Endothelial cell of umbilical vein (primary cell): Measurements from ENCODE around the gene NEDD9. TPM values are rescaled to one million over a fixed set of nuclear protein-coding genes. Genes with fewer than 3 reads are reported as not detected.

Source experiments
- BruUV-seq: library from RNA; stranded (reverse); fragments of 400-500 nt; replicated peaks from 2 replicates; lab custom pipeline; 2021; lab: Mats Ljungman, UMichigan
- CTCF ChIA-PET: fragments of 300-600, 350-600 bp; sonication (Branson Sonifier 250); formaldehyde crosslinking; loops from one replicate; lab custom pipeline; 2021; ENCODE audit warnings: antibody characterized with exemption, inconsistent platforms; lab: Charles Lee
- POLR2A ChIA-PET: fragments of 300-600, 350-600 bp; sonication (Branson Sonifier 250); formaldehyde crosslinking; loops from one replicate; lab custom pipeline; 2021; ENCODE audit warnings: antibody characterized with exemption, inconsistent platforms; lab: Charles Lee
- DNase-seq: peaks from one replicate; pipeline ENCODE4 v3.0.0-alpha.2; 2011; ENCODE audit warnings: low read depth, low spot score
- FAIRE-seq: peaks from 2 replicates; lab custom pipeline; 2011; peaks lifted over from hg19 to GRCh38; lab: Jason Lieb, UNC
- H2AFZ ChIP-seq: 2 replicates; pipeline ENCODE4 v1.6.0; 2012; ENCODE audit warnings: low read depth, low read length, control low read depth, inconsistent platforms
- H3K27ac ChIP-seq: 2 replicates; pipeline ENCODE4 v1.5.1; 2011; ENCODE audit warnings: low read depth, mild to moderate bottlenecking, control low read depth, low read length, moderate library complexity; ENCODE audit not compliant: insufficient read depth
- H3K27me3 ChIP-seq, 2 experiments: 2 replicates each; pipeline versions ENCODE4 v1.6.0 to v1.6.1; 2011; ENCODE audit warnings: low read length in 2 of 2, mixed read lengths in 1 of 2; ENCODE audit not compliant: control insufficient read depth in 2 of 2, insufficient read depth in 2 of 2
- H3K36me3 ChIP-seq, 2 experiments: 2 replicates in 1 of 2; 3 replicates in 1 of 2; pipeline ENCODE4 v1.5.1; 2011; ENCODE audit warnings: low read length in 2 of 2, mild to moderate bottlenecking in 1 of 2, moderate library complexity in 1 of 2; ENCODE audit not compliant: control insufficient read depth in 2 of 2, insufficient read depth in 2 of 2; ENCODE audit errors: extremely low read depth in 1 of 2
- H3K4me1 ChIP-seq: 3 replicates; pipeline ENCODE4 v1.5.1; 2011; ENCODE audit warnings: mild to moderate bottlenecking, low read length; ENCODE audit not compliant: control insufficient read depth, insufficient read depth; ENCODE audit errors: extremely low read depth
- H3K4me2 ChIP-seq: 2 replicates; pipeline ENCODE4 v1.6.1; 2011; ENCODE audit warnings: low read length, control low read depth, mixed read lengths; ENCODE audit not compliant: insufficient read depth
- H3K4me3 ChIP-seq, 3 experiments: fragments of 200-600 bp in 1 of 3; sonication (generic), shearing (Covaris generic) in 1 of 3; replicated peaks in 1 of 3; 2 replicates each; pipeline ENCODE4 v1.5.1; 2011 to 2016; ENCODE audit warnings: control low read depth in 3 of 3, low read length in 3 of 3, mild to moderate bottlenecking in 2 of 3, inconsistent platforms in 1 of 3, low read depth in 1 of 3, moderate library complexity in 1 of 3; ENCODE audit not compliant: insufficient read depth in 1 of 3
- H3K79me2 ChIP-seq: 2 replicates; pipeline ENCODE4 v1.6.0; 2012; ENCODE audit warnings: low read length, inconsistent platforms; ENCODE audit not compliant: control insufficient read depth, insufficient read depth
- H3K9ac ChIP-seq: replicated peaks from 2 replicates; pipeline ENCODE3; 2011; ENCODE audit warnings: low read length, control low read depth; ENCODE audit not compliant: insufficient read depth; ENCODE audit errors: extremely low read depth
- H3K9me1 ChIP-seq: replicated peaks from 3 replicates; pipeline ENCODE4 v1.6.0; 2011; ENCODE audit warnings: mild to moderate bottlenecking, low read length; ENCODE audit not compliant: control insufficient read depth, insufficient read depth; ENCODE audit errors: extremely low read depth
- H3K9me3 ChIP-seq: replicated peaks from 2 replicates; pipeline ENCODE4 v1.5.1; 2012; ENCODE audit warnings: low read length, inconsistent platforms; ENCODE audit not compliant: control insufficient read depth, insufficient read depth
- H4K20me1 ChIP-seq: replicated peaks from 2 replicates; pipeline ENCODE3; 2011; ENCODE audit warnings: mild to moderate bottlenecking, low read length; ENCODE audit not compliant: control insufficient read depth, insufficient read depth; ENCODE audit errors: extremely low read depth
- EZH2 ChIP-seq: IDR thresholded peaks from 2 replicates; pipeline ENCODE4 v1.6.1; 2012; ENCODE audit warnings: borderline replicate concordance, low read depth, mild to moderate bottlenecking, moderate library complexity, low read length, inconsistent platforms; ENCODE audit not compliant: severe bottlenecking
- FOS ChIP-seq: IDR thresholded peaks from 2 replicates; pipeline ENCODE4 v1.6.1; 2011; ENCODE audit warnings: mild to moderate bottlenecking, low read length, moderate library complexity, borderline replicate concordance; ENCODE audit not compliant: insufficient read depth
- GATA2 ChIP-seq: IDR thresholded peaks from 2 replicates; pipeline ENCODE4 v1.7.0; 2011; ENCODE audit warnings: low read depth, mild to moderate bottlenecking, moderate library complexity, mixed read lengths, low read length; ENCODE audit not compliant: insufficient read length, insufficient read depth
- JUN ChIP-seq: IDR thresholded peaks from 2 replicates; pipeline ENCODE4 v1.6.1; 2011; ENCODE audit warnings: borderline replicate concordance, low read depth; ENCODE audit not compliant: insufficient read length, insufficient read depth
- MYC ChIP-seq: IDR thresholded peaks from one replicate; pipeline ENCODE4 v1.6.1; 2011; ENCODE audit warnings: mild to moderate bottlenecking, low read depth, low read length
- POLR2A ChIP-seq: IDR thresholded peaks from 2 replicates; pipeline ENCODE4 v1.6.1; 2012; ENCODE audit warnings: low read depth, mild to moderate bottlenecking, control low read depth, low read length
- POLR2AphosphoS5 ChIP-seq: IDR thresholded peaks from 2 replicates; pipeline ENCODE4 v1.6.1; 2012; ENCODE audit warnings: low read depth, mild to moderate bottlenecking, control low read depth, low read length, moderate library complexity; ENCODE audit not compliant: insufficient read depth
- dilution Hi-C: fragments of 300-500 bp; cut with MboI; formaldehyde crosslinking; loops from one replicate; pipeline ENCODE4 v1.15.0; 2019; ENCODE audit warnings: low sequenced_read_pairs; ENCODE audit not compliant: extremely low pct_ligation_motif_present
- intact Hi-C: fragments of 100-400 bp; cut with micrococcal nuclease; formaldehyde crosslinking; loops from one replicate; pipeline ENCODE4 v1.10.0; 2022
- polyA plus RNA-seq, 4 experiments: library from polyadenylated mRNA; depleted of rRNA in 3 of 4; stranded (reverse) in 3 of 4; unstranded in 1 of 4; fragments of >200 nt; gene quantifications; 2 replicates each; pipeline versions ENCODE4 v1.2.1 to v1.2.3, GENCODE V29; 2011 to 2012; ENCODE audit warnings: missing spikeins in 1 of 4
- total RNA-seq: library from RNA; stranded (reverse); gene quantifications from 2 replicates; pipeline ENCODE4 v1.2.3, GENCODE V29; 2021
- TF ChIP-seq, protein P1 (sequence below), 2 donors: IDR thresholded peaks; 1 replicate in 1 of 2; 2 replicates in 1 of 2; pipeline ENCODE4 v1.5.1; 2011; ENCODE audit warnings: low read length in 2 of 2, mild to moderate bottlenecking in 2 of 2, moderate library complexity in 2 of 2, control low read depth in 1 of 2, inconsistent platforms in 1 of 2, low read depth in 1 of 2; ENCODE audit not compliant: insufficient read depth in 1 of 2; ENCODE audit errors: extremely low read depth in 1 of 2
- TF ChIP-seq, protein P2 (sequence below): IDR thresholded peaks from 2 replicates; pipeline ENCODE4 v1.6.1; 2011; ENCODE audit not compliant: insufficient read depth, insufficient read length

NEDD9 gene
- total and polyA plus RNA-seq, 2 donors (not counting 3 experiments of a cell fraction or from before 2014, with no cell fraction given) = 55.2 to 61.0 TPM

DNA sequence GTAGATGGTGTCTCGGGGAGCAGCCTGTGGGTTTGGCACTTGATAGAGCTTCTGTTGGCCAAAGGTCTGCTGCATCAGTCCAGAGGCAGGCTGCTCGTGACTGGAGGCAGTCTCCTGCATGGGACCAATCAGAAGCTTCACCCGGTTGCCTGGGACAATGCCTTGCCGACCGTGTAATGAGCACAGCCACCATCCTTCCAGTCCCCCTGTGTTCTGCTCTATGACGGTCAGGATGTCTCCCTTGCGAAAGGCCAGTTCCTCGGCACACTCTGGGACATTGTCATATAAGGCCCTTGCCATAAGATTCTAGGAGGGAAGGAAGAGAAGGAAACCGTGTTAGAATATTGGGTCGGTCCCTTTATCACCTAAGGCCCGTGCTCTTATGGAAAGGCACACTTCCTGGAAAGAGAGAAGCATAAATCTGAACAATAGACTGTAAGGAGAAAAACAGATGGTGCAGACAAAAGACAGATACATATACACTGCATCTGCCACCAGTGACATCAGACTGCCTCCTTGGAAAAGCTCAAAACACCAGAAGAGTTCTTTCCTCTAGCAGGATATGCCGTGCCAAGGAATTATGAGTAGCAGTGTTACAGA, 18.9 kb downstream of the NEDD9 start:
- BruUV-seq = no TSS peak
- H3K79me2 ChIP-seq = peaks cover 67% of the 10 kb centered on the region
- peaks cover 95% of the 10 kb centered on the region for H3K4me1 ChIP-seq
- peak overlapping the region; percentile 68 for H3K9ac ChIP-seq
- FAIRE-seq (peak; percentile 89), DNase-seq (peak; percentile 86)
- ChIA-PET POLR2A (interaction anchor here (0.7 to 2.4 kb wide), 3 partner anchors 11 to 19 kb away, joined by 3 to 19 read pairs (median 5); partner anchors contain the start of gene NEDD9), CTCF (interaction anchor here (1.4 to 3.7 kb wide), 5 partner anchors 10 to 283 kb away, joined by 3 to 18 read pairs (median 4); no protein-coding TSS in a partner anchor)
- peak overlapping the region; percentile 77 for H3K27ac ChIP-seq
- no peaks in the 10 kb centered on the region for H3K9me3 ChIP-seq
- H3K27me3 ChIP-seq = no peaks in the 10 kb centered on the region
- intact Hi-C loops (loop anchor here (1.0 to 10.0 kb wide), 4 partner anchors 105 to 1371 kb away; partner anchors contain the start of genes EDN1 and HIVEP1), dilution Hi-C loops (no loop called here)
- peak; percentile 44 for TF ChIP-seq JUN
- TF ChIP-seq, protein P1, sequence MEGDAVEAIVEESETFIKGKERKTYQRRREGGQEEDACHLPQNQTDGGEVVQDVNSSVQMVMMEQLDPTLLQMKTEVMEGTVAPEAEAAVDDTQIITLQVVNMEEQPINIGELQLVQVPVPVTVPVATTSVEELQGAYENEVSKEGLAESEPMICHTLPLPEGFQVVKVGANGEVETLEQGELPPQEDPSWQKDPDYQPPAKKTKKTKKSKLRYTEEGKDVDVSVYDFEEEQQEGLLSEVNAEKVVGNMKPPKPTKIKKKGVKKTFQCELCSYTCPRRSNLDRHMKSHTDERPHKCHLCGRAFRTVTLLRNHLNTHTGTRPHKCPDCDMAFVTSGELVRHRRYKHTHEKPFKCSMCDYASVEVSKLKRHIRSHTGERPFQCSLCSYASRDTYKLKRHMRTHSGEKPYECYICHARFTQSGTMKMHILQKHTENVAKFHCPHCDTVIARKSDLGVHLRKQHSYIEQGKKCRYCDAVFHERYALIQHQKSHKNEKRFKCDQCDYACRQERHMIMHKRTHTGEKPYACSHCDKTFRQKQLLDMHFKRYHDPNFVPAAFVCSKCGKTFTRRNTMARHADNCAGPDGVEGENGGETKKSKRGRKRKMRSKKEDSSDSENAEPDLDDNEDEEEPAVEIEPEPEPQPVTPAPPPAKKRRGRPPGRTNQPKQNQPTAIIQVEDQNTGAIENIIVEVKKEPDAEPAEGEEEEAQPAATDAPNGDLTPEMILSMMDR (IDR thresholded peaks at IDR 0.05; ENCODE audit: extremely low read depth in 1 of 2, insufficient read depth in 1 of 2, low read depth in 1 of 2, low read length in 2 of 2) = no peak
- H3K36me3 ChIP-seq = peaks cover 0 to 10% of the 10 kb centered on the region in 2 experiments
- no peak overlapping the region for H3K4me3 ChIP-seq
- no peaks in the 10 kb centered on the region for H4K20me1 ChIP-seq
- peak overlapping the region; percentile 6 for H2AFZ ChIP-seq
- peak overlapping the region; percentile 24 for H3K4me2 ChIP-seq
- H3K9me1 ChIP-seq = no peaks in the 10 kb centered on the region

DNA sequence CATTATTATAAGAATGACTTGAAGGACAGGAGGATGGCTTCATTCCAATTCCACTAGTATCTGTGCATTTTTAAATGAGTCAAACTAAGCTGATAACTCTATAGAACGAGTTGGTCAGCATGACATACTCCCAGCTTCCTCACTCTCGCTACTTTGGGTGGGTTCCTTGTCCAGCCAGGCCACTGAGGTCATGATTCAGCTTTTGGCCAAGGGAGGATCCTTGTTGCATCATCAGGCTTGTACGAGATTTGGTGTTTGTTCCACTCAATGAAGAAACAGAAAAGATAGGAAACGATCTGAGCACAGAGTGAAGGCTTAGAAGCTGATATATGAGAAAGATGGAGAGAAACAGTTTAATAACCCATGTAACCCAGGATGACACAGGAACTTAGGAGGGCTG, 19.8 kb downstream of the NEDD9 start:
- H3K9me3 ChIP-seq = no peaks in the 10 kb centered on the region
- DNase-seq = peak; percentile 71
- H3K4me3 ChIP-seq = no peak overlapping the region
- peaks cover 3 to 11% of the 10 kb centered on the region in 2 experiments for H3K36me3 ChIP-seq
- H2AFZ ChIP-seq = no peak overlapping the region
- BruUV-seq = no TSS peak
- H3K4me1 ChIP-seq = peaks cover 95% of the 10 kb centered on the region
- ChIA-PET CTCF (interaction anchor here (1.0 to 3.7 kb wide), 8 partner anchors 10 to 283 kb away, joined by 3 to 18 read pairs (median 4); no protein-coding TSS in a partner anchor), POLR2A (interaction anchor here (0.6 to 2.4 kb wide), 5 partner anchors 10 to 79 kb away, joined by 4 to 19 read pairs (median 4); partner anchors contain the start of gene NEDD9)
- TF ChIP-seq POLR2AphosphoS5 = no peak
- no peak for TF ChIP-seq POLR2A
- TF ChIP-seq MYC = no peak
- TF ChIP-seq EZH2 = no peak
- peak; percentile 68 for TF ChIP-seq FOS
- peak; percentile 66 for TF ChIP-seq GATA2
- TF ChIP-seq, protein P1 (IDR thresholded peaks at IDR 0.05; ENCODE audit: extremely low read depth in 1 of 2, insufficient read depth in 1 of 2, low read depth in 1 of 2, low read length in 2 of 2) = no peak
- TF ChIP-seq, protein P2, sequence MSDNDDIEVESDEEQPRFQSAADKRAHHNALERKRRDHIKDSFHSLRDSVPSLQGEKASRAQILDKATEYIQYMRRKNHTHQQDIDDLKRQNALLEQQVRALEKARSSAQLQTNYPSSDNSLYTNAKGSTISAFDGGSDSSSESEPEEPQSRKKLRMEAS = no peak
- TF ChIP-seq JUN = peak; percentile 47
- dilution Hi-C loops = no loop called here
- intact Hi-C loops = loop anchor here (1.0 to 10.0 kb wide), 4 partner anchors 106 to 1372 kb away; partner anchors contain the start of genes EDN1 and HIVEP1
- no peaks in the 10 kb centered on the region for H4K20me1 ChIP-seq
- H3K9me1 ChIP-seq = no peaks in the 10 kb centered on the region
- H3K9ac ChIP-seq = peak overlapping the region; percentile 5
- H3K79me2 ChIP-seq = peaks cover 63% of the 10 kb centered on the region
- no peaks in the 10 kb centered on the region for H3K27me3 ChIP-seq
- peak overlapping the region; percentile 77 for H3K27ac ChIP-seq
- peak overlapping the region; percentile 19 for H3K4me2 ChIP-seq
- peak; percentile 38 for FAIRE-seq
